Activated T-cell treated with anti-CD3 and anti-CD28 coated beads, Interleukin-2, amount 50 U/mL, for 24 hours (primary cell): ENCODE results near the gene MYEOV.

ENCODE experiments used
- DNase-seq: peaks from one replicate; pipeline ENCODE4 v3.0.0-alpha.2; 2020
- H3K27ac Mint-ChIP-seq: 2 replicates; pipeline ENCODE4 v1.8.0; 2020; ENCODE audit warnings: mild to moderate bottlenecking, mixed read lengths
- H3K27me3 Mint-ChIP-seq: 2 replicates; pipeline ENCODE4 v1.8.0; 2020; ENCODE audit warnings: mixed read lengths
- H3K36me3 Mint-ChIP-seq: 2 replicates; pipeline ENCODE4 v1.8.0; 2020; ENCODE audit warnings: low read depth, mixed read lengths
- H3K4me1 Mint-ChIP-seq: 2 replicates; pipeline ENCODE4 v1.8.0; 2020; ENCODE audit warnings: low read depth, mixed read lengths
- H3K4me3 Mint-ChIP-seq: 2 replicates; pipeline ENCODE4 v1.8.0; 2020; ENCODE audit warnings: mild to moderate bottlenecking, moderate library complexity, mixed read lengths
- H3K9me3 Mint-ChIP-seq: 2 replicates; pipeline ENCODE4 v1.8.0; 2020; ENCODE audit warnings: mixed read lengths

The MYEOV gene

GRCh38 chr11:69339041-69339733 lies 45.2 kb downstream of the MYEOV start:
- Mint-ChIP-seq H3K36me3 (peaks cover 7% of the 10 kb centered on the region), H3K27me3 (no peaks in the 10 kb centered on the region), H3K4me3 (no peak overlapping the region), H3K27ac (peak overlapping the region; percentile 15), H3K4me1 (peaks cover 47% of the 10 kb centered on the region), H3K9me3 (peaks cover 19% of the 10 kb centered on the region)
- DNase-seq: peak; percentile 29

GRCh38 chr11:69339983-69340565 lies 46.1 kb downstream of the MYEOV start:
- H3K27ac Mint-ChIP-seq: no peak overlapping the region
- H3K9me3 Mint-ChIP-seq: peaks cover 19% of the 10 kb centered on the region
- no peaks in the 10 kb centered on the region for H3K27me3 Mint-ChIP-seq
- peaks cover 7% of the 10 kb centered on the region for H3K36me3 Mint-ChIP-seq
- peak; percentile 34 for DNase-seq
- H3K4me3 Mint-ChIP-seq: no peak overlapping the region
- peaks cover 47% of the 10 kb centered on the region for H3K4me1 Mint-ChIP-seq

GRCh38 chr11:69342588-69343330 lies 48.8 kb downstream of the MYEOV start:
- DNase-seq: peak; percentile 18
- Mint-ChIP-seq H3K9me3 (peaks cover 19% of the 10 kb centered on the region), H3K36me3 (peaks cover 7% of the 10 kb centered on the region), H3K4me3 (no peak overlapping the region), H3K27me3 (no peaks in the 10 kb centered on the region), H3K4me1 (peaks cover 26% of the 10 kb centered on the region), H3K27ac (no peak overlapping the region)

- peaks cover 20% of the 10 kb centered on the region for H3K9me3 Mint-ChIP-seq
- no peaks in the 10 kb centered on the region for H3K27me3 Mint-ChIP-seq
- no peak overlapping the region for H3K4me3 Mint-ChIP-seq
- DNase-seq: peak; percentile 25
- H3K36me3 Mint-ChIP-seq: peaks cover 7% of the 10 kb centered on the region
- no peak overlapping the region for H3K27ac Mint-ChIP-seq
- peaks cover 20% of the 10 kb centered on the region for H3K4me1 Mint-ChIP-seq
Observed at GRCh38 chr11:69343401-69344321, 49.7 kb downstream of the MYEOV start.

- Mint-ChIP-seq H3K9me3 (peaks cover 11% of the 10 kb centered on the region), H3K27ac (no peak overlapping the region), H3K4me3 (no peak overlapping the region), H3K4me1 (peaks cover 10% of the 10 kb centered on the region), H3K27me3 (no peaks in the 10 kb centered on the region), H3K36me3 (no peaks in the 10 kb centered on the region)
- no peak for DNase-seq
Observed at GRCh38 chr11:69344570-69345145, 50.7 kb downstream of the MYEOV start.
